CD4-positive, CD25-positive, alpha-beta regulatory T cell (primary cell): ENCODE measurements around the gene AHRR. TPM values are rescaled to one million over a fixed set of nuclear protein-coding genes. Genes with fewer than 3 reads are reported as not detected.
"Not testable (repeated sequence)": the region's sequence is repeated elsewhere in the genome, so short reads cannot be mapped to it uniquely, and the experiment has no call there.

ENCODE experiments used
- ATAC-seq, 2 donors: fragments of 150-1000 bp; cut with Tn5 transposase; one replicate each; pipeline ENCODE4 v1.10.0; 2021; ENCODE audit warnings: low read depth in 2 of 2, moderate number of reproducible peaks in 2 of 2, moderate library complexity in 1 of 2
- DNase-seq, 3 donors: peaks; one replicate each; pipeline versions ENCODE4 v3.0.0 to v3.0.0-alpha.2; 2012 to 2022; ENCODE audit warnings: mixed read lengths in 1 of 3
- H3K27ac ChIP-seq: one replicate; pipeline ENCODE4 v1.7.0; 2013; ENCODE audit warnings: mild to moderate bottlenecking, low read length; ENCODE audit not compliant: insufficient read depth, poor library complexity, severe bottlenecking
- H3K27me3 ChIP-seq: one replicate; pipeline ENCODE4 v1.7.0; 2013; ENCODE audit warnings: low read length; ENCODE audit not compliant: control insufficient read depth, insufficient read depth
- H3K36me3 ChIP-seq: one replicate; pipeline ENCODE4 v1.7.0; 2013; ENCODE audit warnings: mild to moderate bottlenecking, low read length, moderate library complexity; ENCODE audit not compliant: control insufficient read depth, insufficient read depth
- H3K4me1 ChIP-seq: 2 replicates; pipeline ENCODE4 v1.7.0; 2013; ENCODE audit warnings: mild to moderate bottlenecking, low read length; ENCODE audit not compliant: insufficient read depth, control insufficient read depth, poor library complexity, severe bottlenecking
- H3K4me3 ChIP-seq: one replicate; pipeline ENCODE4 v1.7.0; 2013; ENCODE audit warnings: low read depth, mild to moderate bottlenecking, low read length, moderate library complexity
- H3K9me3 ChIP-seq, 2 experiments: 1 replicate in 1 of 2; 2 replicates in 1 of 2; pipeline ENCODE4 v1.7.0; 2013; ENCODE audit warnings: low read length in 2 of 2, mild to moderate bottlenecking in 1 of 2, moderate library complexity in 1 of 2; ENCODE audit not compliant: control insufficient read depth in 2 of 2
- H3K27ac Mint-ChIP-seq, 3 donors: one replicate each; pipeline ENCODE4 v1.8.0; 2020 to 2022; ENCODE audit warnings: mild to moderate bottlenecking in 3 of 3, mixed read lengths in 3 of 3, moderate library complexity in 2 of 3
- H3K27me3 Mint-ChIP-seq: one replicate; pipeline ENCODE4 v1.8.0; 2022; ENCODE audit warnings: mild to moderate bottlenecking, mixed read lengths
- H3K36me3 Mint-ChIP-seq: one replicate; pipeline ENCODE4 v1.8.0; 2020; ENCODE audit warnings: mixed read lengths
- H3K4me1 Mint-ChIP-seq, 4 donors: one replicate each; pipeline ENCODE4 v1.8.0; 2020 to 2022; ENCODE audit warnings: mixed read lengths in 4 of 4, mild to moderate bottlenecking in 1 of 4
- H3K4me3 Mint-ChIP-seq, 4 donors: one replicate each; pipeline ENCODE4 v1.8.0; 2020 to 2022; ENCODE audit warnings: mild to moderate bottlenecking in 4 of 4, mixed read lengths in 4 of 4, moderate library complexity in 3 of 4
- H3K9me3 Mint-ChIP-seq, 7 donors: one replicate each; pipeline ENCODE4 v1.8.0; 2020 to 2022; ENCODE audit warnings: mixed read lengths in 7 of 7, mild to moderate bottlenecking in 3 of 7, moderate library complexity in 2 of 7
- polyA plus RNA-seq, 4 donors: library from polyadenylated mRNA; unstranded; fragments of 300-500 nt; fragmentation: Illumina TruSeq; gene quantifications; one replicate each; pipeline ENCODE4 v1.2.3, GENCODE V29; 2021
- total RNA-seq: library from RNA; stranded (reverse); gene quantifications from one replicate; pipeline ENCODE4 v1.2.3, GENCODE V29; 2022

Gene AHRR
- total and polyA plus RNA-seq, 5 donors from 2014 or later = 0.20 to 4.5 (median 0.72) TPM

GRCh38 chr5:368183-369084 is 46.9 kb downstream of the AHRR start:
- no peak overlapping the region for H3K27ac Mint-ChIP-seq
- Histone ChIP-seq H3K27ac (no peak overlapping the region), H3K4me3 (no peak overlapping the region), H3K27me3 (peaks cover 2% of the 10 kb centered on the region), H3K9me3 (peaks cover 0 to 9% of the 10 kb centered on the region in 2 experiments), H3K4me1 (peaks cover 14% of the 10 kb centered on the region), H3K36me3 (no peaks in the 10 kb centered on the region)
- peaks cover 0 to 21% (median 0%) of the 10 kb centered on the region in 7 donors for H3K9me3 Mint-ChIP-seq
- peak overlapping the region in 2 of 4 donors; percentile 21 to 32 for H3K4me3 Mint-ChIP-seq
- ATAC-seq (peak; percentile 28 to 29), DNase-seq (peak in 1 of 3 donors; percentile 44)
- H3K27me3 Mint-ChIP-seq = peaks cover 13% of the 10 kb centered on the region
- H3K4me1 Mint-ChIP-seq = peaks cover 5 to 14% (median 10%) of the 10 kb centered on the region in 4 donors
- H3K36me3 Mint-ChIP-seq = no peaks in the 10 kb centered on the region

- H3K4me3 ChIP-seq = no peak overlapping the region
- Mint-ChIP-seq H3K27ac (no peak overlapping the region), H3K27me3 (peaks cover 13% of the 10 kb centered on the region), H3K36me3 (no peaks in the 10 kb centered on the region), H3K9me3 (peaks cover 0 to 15% (median 0%) of the 10 kb centered on the region in 7 donors), H3K4me3 (peak overlapping the region in 1 of 4 donors; percentile 21), H3K4me1 (peaks cover 5 to 16% (median 10%) of the 10 kb centered on the region in 4 donors)
- H3K9me3 ChIP-seq = peaks cover 0 to 9% of the 10 kb centered on the region in 2 experiments
- no peaks in the 10 kb centered on the region for H3K36me3 ChIP-seq
- ATAC-seq (no peak), DNase-seq (peak in 1 of 3 donors; percentile 57)
- H3K4me1 ChIP-seq = peaks cover 20% of the 10 kb centered on the region
- H3K27ac ChIP-seq = no peak overlapping the region
- peaks cover 2% of the 10 kb centered on the region for H3K27me3 ChIP-seq
Observed at GRCh38 chr5:369151-369868, 47.8 kb downstream of the AHRR start.

- not testable (repeated sequence) for H3K9me3 Mint-ChIP-seq, H3K4me3 ChIP-seq, H3K36me3 ChIP-seq, H3K9me3 ChIP-seq, H3K27me3 ChIP-seq, H3K36me3 Mint-ChIP-seq, H3K27ac ChIP-seq, H3K4me3 Mint-ChIP-seq, DNase-seq, H3K27ac Mint-ChIP-seq, ATAC-seq
- H3K4me1 ChIP-seq = peaks cover 20% of the 10 kb centered on the region
- Mint-ChIP-seq H3K4me1 (peaks cover 5 to 16% (median 10%) of the 10 kb centered on the region in 4 donors), H3K27me3 (peaks cover 13% of the 10 kb centered on the region)
Observed at GRCh38 chr5:369869-370236, 48.3 kb downstream of the AHRR start.

GRCh38 chr5:370311-370958 is 48.9 kb downstream of the AHRR start:
- Mint-ChIP-seq H3K27me3 (peaks cover 11% of the 10 kb centered on the region), H3K4me3 (peak overlapping the region in 1 of 4 donors; percentile 15), H3K36me3 (no peaks in the 10 kb centered on the region), H3K4me1 (peaks cover 0 to 16% (median 10%) of the 10 kb centered on the region in 4 donors), H3K9me3 (peaks cover 0 to 4% (median 0%) of the 10 kb centered on the region in 7 donors), H3K27ac (peak overlapping the region in 1 of 3 donors; percentile 79)
- Histone ChIP-seq H3K36me3 (no peaks in the 10 kb centered on the region), H3K4me1 (peaks cover 20% of the 10 kb centered on the region), H3K27me3 (no peaks in the 10 kb centered on the region), H3K27ac (no peak overlapping the region), H3K4me3 (no peak overlapping the region), H3K9me3 (peaks cover 0 to 2% of the 10 kb centered on the region in 2 experiments)
- ATAC-seq (no peak), DNase-seq (no peak)

- ATAC-seq (no peak), DNase-seq (no peak)
- no peaks in the 10 kb centered on the region for H3K36me3 ChIP-seq
- H3K4me3 ChIP-seq = no peak overlapping the region
- Mint-ChIP-seq H3K27me3 (peaks cover 8% of the 10 kb centered on the region), H3K27ac (peak overlapping the region in 1 of 3 donors; percentile 79), H3K36me3 (no peaks in the 10 kb centered on the region), H3K4me1 (peaks cover 0 to 16% (median 10%) of the 10 kb centered on the region in 4 donors), H3K4me3 (no peak overlapping the region), H3K9me3 (no peaks in the 10 kb centered on the region)
- no peaks in the 10 kb centered on the region for H3K9me3 ChIP-seq
- no peak overlapping the region for H3K27ac ChIP-seq
- H3K4me1 ChIP-seq = peaks cover 20% of the 10 kb centered on the region
- no peaks in the 10 kb centered on the region for H3K27me3 ChIP-seq
Observed at GRCh38 chr5:370959-371810, 49.7 kb downstream of the AHRR start.

GRCh38 chr5:371811-372555 is 50.5 kb downstream of the AHRR start:
- ATAC-seq = no peak
- Mint-ChIP-seq H3K27ac (peak overlapping the region in 1 of 3 donors; percentile 48), H3K9me3 (no peaks in the 10 kb centered on the region)

More at GRCh38 chr5:371811-372555, 50.5 kb downstream of the AHRR start:
- Histone ChIP-seq H3K27me3 (no peaks in the 10 kb centered on the region), H3K4me3 (no peak overlapping the region), H3K9me3 (no peaks in the 10 kb centered on the region), H3K4me1 (peaks cover 20% of the 10 kb centered on the region), H3K36me3 (no peaks in the 10 kb centered on the region), H3K27ac (no peak overlapping the region)
- Mint-ChIP-seq H3K27me3 (peaks cover 7% of the 10 kb centered on the region), H3K36me3 (no peaks in the 10 kb centered on the region), H3K4me3 (no peak overlapping the region), H3K4me1 (peaks cover 0 to 16% (median 10%) of the 10 kb centered on the region in 4 donors)
- no peak for DNase-seq
